NCI-H82 (cell line): ENCODE measurements around the gene MS4A12.
A peak's percentile ranks its signal among the peaks of the same experiment; 100 is the strongest.
"Not testable (repeated sequence)": the region's sequence is repeated elsewhere in the genome, so short reads cannot be mapped to it uniquely, and the experiment has no call there.

Source experiments
- DNase-seq: peaks from one replicate; lab custom pipeline; 2025; lab: John Stamatoyannopoulos, UW

The MS4A12 gene, protein sequence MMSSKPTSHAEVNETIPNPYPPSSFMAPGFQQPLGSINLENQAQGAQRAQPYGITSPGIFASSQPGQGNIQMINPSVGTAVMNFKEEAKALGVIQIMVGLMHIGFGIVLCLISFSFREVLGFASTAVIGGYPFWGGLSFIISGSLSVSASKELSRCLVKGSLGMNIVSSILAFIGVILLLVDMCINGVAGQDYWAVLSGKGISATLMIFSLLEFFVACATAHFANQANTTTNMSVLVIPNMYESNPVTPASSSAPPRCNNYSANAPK

GRCh38 chr11:60492488-60493009 is at the start of gene MS4A12:
TSS of gene MS4A12 (plus strand) at chr11:60492778. CDS start at chr11:60497319, 4,541 bp downstream.
- DNase-seq, result no peak

GRCh38 chr11:60447070-60447469 is 45.5 kb upstream of the MS4A12 start:
- no peak for DNase-seq

GRCh38 chr11:60447846-60448245 is 44.7 kb upstream of the MS4A12 start:
- no peak for DNase-seq

DNA sequence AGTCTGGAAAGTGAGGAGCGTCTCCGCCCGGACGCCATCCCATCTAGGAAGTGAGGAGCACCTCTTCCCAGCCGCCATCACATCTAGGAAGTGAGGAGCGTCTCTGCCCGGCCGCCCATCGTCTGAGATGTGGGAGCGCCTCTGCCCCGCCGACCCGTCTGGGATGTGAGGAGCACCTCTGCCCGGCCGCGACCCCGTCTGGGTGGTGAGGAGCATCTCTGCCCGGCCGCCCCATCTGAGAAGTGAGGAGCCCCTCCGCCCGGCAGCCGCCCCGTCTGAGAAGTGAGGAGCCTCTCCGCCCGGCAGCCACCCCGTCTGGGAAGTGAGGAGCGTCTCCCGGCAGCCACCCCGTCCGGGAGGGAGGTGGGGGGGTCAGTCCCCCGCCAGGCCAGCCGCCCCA is 41.4 kb upstream of the MS4A12 start:
- not testable (repeated sequence) for DNase-seq

DNA sequence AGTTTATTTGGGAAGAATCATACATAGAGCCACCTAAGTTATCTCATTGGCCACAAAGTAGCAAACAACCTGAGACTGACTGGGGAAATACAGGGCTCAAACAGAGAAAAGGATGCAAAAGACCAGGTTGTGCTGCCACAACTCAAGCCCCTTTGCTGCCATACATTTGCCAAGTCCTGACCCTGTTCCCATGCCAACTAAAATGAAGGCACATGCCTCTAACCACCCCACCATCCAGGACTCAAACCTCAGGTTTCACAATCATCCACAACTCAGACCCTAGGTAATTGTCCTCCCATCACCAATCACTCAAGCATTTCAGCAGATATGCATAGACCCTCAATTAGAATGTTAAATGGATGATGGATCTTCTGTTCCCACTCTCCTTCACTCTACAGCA is 38.4 kb upstream of the MS4A12 start:
- DNase-seq, result no peak

- DNase-seq, result no peak
These were observed 37.0 kb upstream of the MS4A12 start, which contains the start of gene MS4A1 for GRCh38 chr11:60455531-60456042. TSS of gene MS4A1 (plus strand) at chr11:60455847. CDS start at chr11:60462375, 6,528 bp downstream.

DNA sequence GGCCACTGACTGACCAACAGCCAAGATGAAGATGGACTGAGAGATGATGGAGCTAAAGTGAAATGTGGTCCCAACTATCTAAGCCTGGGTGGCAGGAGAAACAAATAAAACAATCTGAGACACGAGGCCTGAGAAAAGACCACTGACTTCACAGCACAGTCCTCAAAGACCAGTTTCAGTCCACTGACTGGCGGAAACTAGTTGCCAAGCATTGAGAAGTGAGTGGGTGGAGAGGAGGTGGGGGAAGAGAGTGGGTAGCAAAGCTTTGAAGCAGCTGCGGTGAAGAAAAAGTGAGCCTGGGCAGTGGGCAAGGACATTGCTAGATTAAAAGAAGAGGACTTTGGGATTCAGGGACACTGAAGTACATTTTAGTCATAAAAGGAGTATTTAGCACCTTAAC is 35.0 kb upstream of the MS4A12 start:
- no peak for DNase-seq

DNA sequence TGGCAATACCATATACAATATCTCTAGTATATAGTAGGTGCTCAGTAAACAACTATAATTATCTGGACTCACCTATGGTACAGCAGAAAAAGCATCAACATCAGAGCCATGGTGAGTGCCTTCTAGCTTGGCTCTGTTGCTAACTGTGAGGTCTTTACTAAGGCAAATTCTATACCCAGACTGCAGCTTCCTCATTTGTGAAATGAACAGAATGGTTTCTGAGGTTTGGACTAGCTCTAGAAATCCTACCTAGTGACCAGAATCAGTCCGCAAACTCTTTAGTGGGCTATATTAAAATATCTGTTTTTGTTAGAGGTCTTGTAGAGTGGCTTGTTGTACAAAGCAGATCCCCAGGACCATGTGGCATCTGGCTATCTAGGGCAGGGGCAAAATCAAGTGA is 33.2 kb upstream of the MS4A12 start:
- no peak for DNase-seq

DNA sequence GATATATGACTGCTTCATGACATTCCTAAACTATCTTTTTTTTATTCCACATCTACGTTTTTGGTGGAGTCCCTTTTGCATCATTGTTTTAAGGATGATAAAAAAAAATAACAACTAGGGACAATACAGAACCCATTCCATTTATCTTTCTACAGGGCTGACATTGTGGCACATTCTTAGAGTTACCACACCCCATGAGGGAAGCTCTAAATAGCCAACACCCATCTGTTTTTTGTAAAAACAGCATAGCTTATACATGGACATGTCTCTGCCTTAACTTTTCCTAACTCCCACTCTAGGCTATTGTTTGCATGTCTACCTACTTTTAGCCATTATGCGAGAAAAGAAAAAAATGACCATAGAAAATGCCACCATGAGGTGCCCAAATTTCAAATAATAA is 23.7 kb upstream of the MS4A12 start:
- DNase-seq, result no peak

DNA sequence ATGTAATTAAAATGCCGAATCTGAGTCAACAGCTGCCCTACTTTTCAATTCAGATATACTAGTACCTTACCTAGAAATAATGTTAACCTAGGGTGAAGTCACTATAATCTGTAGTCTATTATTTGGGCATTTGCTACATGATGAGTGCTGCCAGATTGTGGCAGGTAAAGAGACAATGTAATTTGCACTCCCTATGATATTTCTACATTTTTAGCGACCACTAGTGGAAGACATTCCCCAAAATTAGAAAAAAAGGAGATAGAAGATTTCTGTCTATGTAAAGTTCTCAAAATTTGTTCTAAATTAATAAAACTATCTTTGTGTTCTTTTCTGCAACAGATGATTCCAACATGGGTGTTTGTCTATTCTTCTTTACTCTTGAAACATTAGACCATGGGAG is 22.9 kb upstream of the MS4A12 start:
- DNase-seq, result no peak

GRCh38 chr11:60477035-60477445 is 15.5 kb upstream of the MS4A12 start:
- no peak for DNase-seq

- DNase-seq, result no peak
These were observed 10.2 kb upstream of the MS4A12 start for GRCh38 chr11:60482361-60482760.

DNA sequence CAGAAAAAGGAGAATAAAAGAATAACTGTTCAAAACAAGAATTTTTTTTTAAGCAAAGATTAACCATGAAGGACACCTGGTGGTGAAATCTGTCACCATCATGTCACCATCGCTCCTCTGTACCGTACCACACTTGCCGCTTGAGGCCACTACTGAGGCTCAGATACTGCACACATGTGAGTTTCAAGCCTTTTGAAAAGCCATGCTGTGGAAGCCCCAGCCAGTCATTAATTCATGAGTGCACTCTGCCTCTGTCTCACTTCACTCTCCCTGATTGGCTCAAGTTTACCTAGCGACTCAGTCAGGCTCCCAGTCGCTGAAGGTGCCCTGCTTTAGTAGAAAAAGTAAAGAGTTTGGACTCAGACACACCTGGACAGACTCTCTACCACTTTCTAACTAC is 6.6 kb upstream of the MS4A12 start:
- peak; percentile 69 for DNase-seq

GRCh38 chr11:60493454-60493853 is 876 bp downstream of the MS4A12 start:
- no peak for DNase-seq

GRCh38 chr11:60498399-60498798 is 5.8 kb downstream of the MS4A12 start:
- no peak for DNase-seq

- DNase-seq, result no peak
These were observed 6.3 kb downstream of the MS4A12 start for GRCh38 chr11:60498853-60499252.

GRCh38 chr11:60500276-60500910 is 7.8 kb downstream of the MS4A12 start:
- DNase-seq, result no peak

- DNase-seq, result no peak
These were observed 9.7 kb downstream of the MS4A12 start for GRCh38 chr11:60502221-60502775.

DNA sequence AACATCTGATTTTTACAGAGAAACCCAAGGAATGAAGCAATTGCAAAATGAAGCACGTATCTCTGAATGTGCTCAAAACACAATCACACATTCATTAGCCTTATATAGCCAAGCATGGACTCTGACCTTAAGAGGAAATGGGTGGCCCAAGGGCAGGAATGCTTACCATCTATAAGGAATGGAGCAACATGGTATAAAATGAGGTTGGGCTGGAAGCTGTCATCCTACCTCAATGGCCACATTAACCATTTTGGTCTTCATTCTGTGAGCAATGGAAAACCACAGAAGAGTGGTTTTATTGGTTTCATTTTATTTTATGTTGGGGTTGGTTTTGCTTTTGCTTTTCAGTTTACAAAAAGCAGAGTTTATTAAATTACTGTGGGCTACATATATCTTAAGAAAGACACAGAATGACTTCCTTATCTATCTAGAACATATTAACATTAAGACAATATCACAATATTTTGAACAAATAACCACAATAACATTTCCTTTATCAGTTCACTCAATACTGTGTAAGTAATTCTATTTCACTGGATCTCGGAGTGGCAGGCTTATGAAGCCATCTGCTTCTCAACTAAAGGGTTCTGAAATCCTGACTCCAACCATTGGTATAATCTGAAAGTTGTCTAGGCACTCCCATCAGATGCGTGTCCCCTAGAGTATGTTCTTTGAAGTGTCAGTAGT is 11.8 kb downstream of the MS4A12 start:
- DNase-seq, result no peak

DNA sequence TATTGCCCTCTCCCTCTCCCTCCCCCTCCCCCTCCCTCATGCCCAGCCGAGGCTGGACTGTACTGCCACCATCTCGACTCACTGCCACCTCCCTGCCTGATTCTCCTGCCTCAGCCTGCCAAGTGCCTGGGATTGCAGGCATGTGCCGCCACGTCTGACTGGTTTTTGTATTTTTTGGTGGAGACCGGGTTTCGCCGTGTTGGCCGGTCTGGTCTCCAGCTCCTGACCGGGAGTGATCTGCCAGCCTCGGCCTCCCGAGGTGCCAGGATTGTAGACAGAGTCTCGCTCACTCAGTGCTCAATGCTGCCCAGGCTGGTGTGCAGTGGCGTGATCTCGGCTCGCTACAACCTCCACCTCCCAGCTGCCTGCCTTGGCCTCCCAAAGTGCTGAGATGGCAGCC is 17.0 kb downstream of the MS4A12 start:
- DNase-seq, result not testable (repeated sequence)

- DNase-seq, result not testable (repeated sequence)
These were observed 17.6 kb downstream of the MS4A12 start for GRCh38 chr11:60510209-60510608.

DNA sequence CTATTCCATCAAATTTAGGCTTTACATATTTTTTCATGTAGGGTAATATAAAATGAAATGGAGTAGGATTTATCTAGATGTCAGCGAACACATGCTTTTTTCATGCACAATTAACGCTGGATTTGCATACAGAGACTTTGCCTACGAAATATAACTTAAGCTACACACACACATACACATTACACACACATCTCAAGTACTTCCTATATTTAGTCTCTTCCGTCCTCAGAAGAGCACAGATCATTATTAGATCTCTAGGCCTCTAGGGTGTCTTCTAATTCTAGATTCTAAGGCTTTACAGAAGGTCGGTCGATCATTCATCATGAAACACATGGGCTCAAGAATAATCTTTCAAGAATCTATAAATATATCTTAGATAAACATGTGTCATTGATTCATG is 18.8 kb downstream of the MS4A12 start:
- no peak for DNase-seq
